GM10847 (cell line): ENCODE data around the gene HEATR3.

Experiments
- POLR2A ChIP-seq: IDR thresholded peaks from 2 replicates; pipeline ENCODE4 v1.6.1; 2011; ENCODE audit not compliant: insufficient read length; ENCODE audit errors: extremely low read depth

The HEATR3 gene

DNA sequence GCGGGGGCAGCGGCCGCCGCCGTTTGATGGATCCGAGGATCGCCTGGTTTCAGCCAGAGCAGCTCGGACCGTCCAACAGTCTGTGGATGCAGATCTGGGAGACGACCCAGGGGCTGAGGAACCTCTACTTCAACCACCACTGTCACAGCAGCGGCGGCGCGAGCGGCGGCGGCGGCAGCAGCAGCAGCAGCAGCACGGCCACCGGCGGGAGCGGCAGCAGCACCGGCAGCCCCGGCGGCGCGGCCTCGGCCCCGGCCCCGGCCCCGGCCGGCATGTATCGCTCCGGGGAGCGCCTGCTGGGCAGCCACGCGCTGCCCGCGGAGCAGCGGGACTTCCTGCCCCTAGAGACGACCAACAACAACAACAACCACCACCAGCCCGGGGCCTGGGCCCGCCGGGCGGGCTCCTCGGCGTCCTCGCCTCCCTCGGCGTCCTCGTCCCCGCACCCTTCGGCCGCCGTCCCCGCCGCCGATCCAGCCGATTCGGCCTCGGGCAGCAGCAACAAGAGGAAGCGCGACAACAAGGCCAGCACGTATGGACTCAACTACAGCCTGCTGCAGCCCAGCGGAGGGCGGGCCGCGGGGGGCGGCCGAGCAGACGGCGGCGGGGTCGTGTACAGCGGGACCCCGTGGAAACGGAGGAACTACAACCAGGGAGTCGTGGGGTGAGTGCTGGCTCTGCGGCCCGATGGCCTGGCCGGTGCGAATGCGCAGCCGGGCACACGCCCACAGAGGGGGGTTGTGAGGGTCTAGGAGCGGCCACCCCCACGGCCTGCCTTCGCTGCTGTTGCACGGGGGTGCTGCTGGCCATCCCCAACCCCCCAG is 88.0 kb downstream of the HEATR3 start:
- TF ChIP-seq POLR2A = no peak

DNA sequence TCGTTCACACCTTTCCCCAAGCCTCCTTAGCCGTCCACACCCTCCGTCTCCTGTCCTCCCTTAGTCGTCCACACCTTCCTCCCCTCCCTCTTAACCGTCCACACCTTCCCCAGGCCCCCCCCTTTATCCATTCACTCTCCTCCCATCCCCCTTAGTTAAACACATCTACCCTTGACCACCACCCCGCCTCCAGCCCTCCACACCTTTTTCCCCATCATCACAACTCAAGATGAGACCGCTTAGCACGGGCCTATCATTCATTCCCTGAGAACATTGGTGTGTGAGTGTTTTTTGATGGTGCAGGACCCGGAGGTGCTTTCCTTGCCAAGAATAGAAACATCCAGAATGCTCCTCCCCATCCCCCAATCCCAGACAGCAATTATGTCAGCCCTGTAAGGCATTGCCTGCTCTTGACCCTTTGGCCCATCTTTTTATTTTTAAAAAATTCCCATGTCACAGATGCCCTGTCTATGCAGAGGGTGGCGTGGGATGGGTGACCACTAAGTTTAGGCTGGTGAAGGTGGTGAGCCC is 88.7 kb downstream of the HEATR3 start:
- no peak for TF ChIP-seq POLR2A

DNA sequence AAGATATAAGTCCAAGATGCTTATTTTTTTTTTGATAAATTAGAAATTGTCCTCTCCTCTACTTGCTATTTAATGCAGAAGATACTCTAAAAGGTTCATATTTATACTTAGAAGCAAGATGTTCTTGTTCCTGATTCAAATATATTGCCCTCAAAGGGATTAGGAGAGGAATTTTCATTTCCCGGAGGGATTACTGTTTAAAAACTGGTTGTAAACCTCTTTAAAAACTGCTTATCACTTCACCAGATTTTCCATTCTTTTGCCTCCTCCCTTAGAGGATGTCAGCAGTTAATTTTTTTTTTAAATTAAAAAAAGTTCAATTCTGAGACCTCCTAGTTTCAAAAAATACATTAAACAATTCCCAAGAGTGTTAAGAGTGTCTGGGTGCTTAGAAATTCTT is 90.2 kb downstream of the HEATR3 start:
- no peak for TF ChIP-seq POLR2A
